HEK293T (cell line): ENCODE data around the gene CIDEB.
A peak's percentile ranks its signal among the peaks of the same experiment; 100 is the strongest.

ENCODE experiments used
- CTCF ChIA-PET: fragments of 350-600 bp; formaldehyde crosslinking; extraction: SDS; loops from one replicate; lab custom pipeline; 2021; ENCODE audit warnings: antibody characterized with exemption, inconsistent platforms; lab: Yijun Ruan, JAX
- POLR2A ChIA-PET: fragments of 350-600 bp; formaldehyde crosslinking; extraction: SDS; loops from one replicate; lab custom pipeline; 2020; ENCODE audit warnings: antibody characterized with exemption, inconsistent platforms; lab: Yijun Ruan, JAX
- DNase-seq: peaks from one replicate; pipeline ENCODE4 v3.0.0; 2012; ENCODE audit warnings: mixed read lengths; ENCODE audit errors: extremely low spot score
- ARNT ChIP-seq: fragments of 450-650 bp; IDR thresholded peaks from 2 replicates; pipeline ENCODE4 v1.6.1; 2017; ENCODE audit warnings: mild to moderate bottlenecking
- BHLHE40 ChIP-seq: fragments of 450-650 bp; IDR thresholded peaks from 2 replicates; pipeline ENCODE4 v1.6.1; 2016; ENCODE audit warnings: mild to moderate bottlenecking, moderate library complexity, borderline replicate concordance
- CTBP1 ChIP-seq: fragments of 450-650 bp; IDR thresholded peaks from 2 replicates; pipeline ENCODE4 v1.6.1; 2016; ENCODE audit warnings: borderline replicate concordance
- ELF4 ChIP-seq: fragments of 450-650 bp; IDR thresholded peaks from 2 replicates; pipeline ENCODE4 v1.6.1; 2017; ENCODE audit warnings: antibody characterized with exemption
- FOXA1 ChIP-seq: fragments of 450-650 bp; IDR thresholded peaks from 2 replicates; pipeline ENCODE4 v1.6.1; 2016; ENCODE audit warnings: mild to moderate bottlenecking
- FOXK2 ChIP-seq: fragments of 450-650 bp; IDR thresholded peaks from 2 replicates; pipeline ENCODE4 v1.6.1; 2016; ENCODE audit warnings: mild to moderate bottlenecking
- FOXM1 ChIP-seq: fragments of 450-650 bp; IDR thresholded peaks from 2 replicates; pipeline ENCODE4 v1.6.1; 2017; ENCODE audit warnings: mild to moderate bottlenecking, borderline replicate concordance
- HDGF ChIP-seq: fragments of 450-650 bp; IDR thresholded peaks from 2 replicates; pipeline ENCODE4 v1.6.1; 2017; ENCODE audit warnings: antibody characterized with exemption, borderline replicate concordance
- L3MBTL2 ChIP-seq: fragments of 450-650 bp; conservative IDR thresholded peaks from 2 replicates; pipeline ENCODE4 v1.6.1; 2016; ENCODE audit warnings: mild to moderate bottlenecking
- LEF1 ChIP-seq: fragments of 450-650 bp; IDR thresholded peaks from 2 replicates; pipeline ENCODE4 v1.6.1; 2017; ENCODE audit warnings: mild to moderate bottlenecking, borderline replicate concordance
- NFRKB ChIP-seq: fragments of 450-650 bp; IDR thresholded peaks from 2 replicates; pipeline ENCODE4 v1.6.1; 2016; ENCODE audit warnings: mild to moderate bottlenecking, moderate library complexity
- SP1 ChIP-seq: fragments of 450-650 bp; IDR thresholded peaks from 2 replicates; pipeline ENCODE4 v1.6.1; 2017
- SUZ12 ChIP-seq: fragments of 450-650 bp; IDR thresholded peaks from 2 replicates; pipeline ENCODE4 v1.6.1; 2016; ENCODE audit warnings: mild to moderate bottlenecking
- TARDBP ChIP-seq: fragments of 450-650 bp; IDR thresholded peaks from 2 replicates; pipeline ENCODE4 v1.6.1; 2016
- ZNF384 ChIP-seq: fragments of 450-650 bp; IDR thresholded peaks from 2 replicates; pipeline ENCODE4 v1.6.1; 2016
- TF ChIP-seq, protein P1 (sequence below): fragments of 450-650 bp; IDR thresholded peaks from 2 replicates; pipeline ENCODE4 v1.6.1; 2016

Gene CIDEB

GRCh38 chr14:24300326-24300980, 7.3 kb downstream of the CIDEB start:
- DNase-seq: no peak
- CTCF ChIA-PET: interaction anchor here (0.7 to 5.6 kb wide), 4 partner anchors 7 to 80 kb away, joined by 3 to 69 read pairs (median 7); partner anchors contain the start of genes CIDEB and TINF2
- POLR2A ChIA-PET: interaction anchor here (1.3 to 8.8 kb wide), 6 partner anchors 8 to 136 kb away, joined by 5 to 139 read pairs (median 14); partner anchors contain the start of genes CIDEB, KHNYN, LTB4R2 and RABGGTA
- TF ChIP-seq ARNT (no peak), FOXK2 (no peak), ELF4 (no peak), ZNF384 (no peak), L3MBTL2 (no peak)

GRCh38 chr14:24299255-24300191, 8.3 kb downstream of the CIDEB start, which contains the start of the genes DHRS1 and NOP9:
TSS of gene DHRS1 (minus strand) at chr14:24299780. CDS start at chr14:24299106, 674 bp downstream.
TSS of gene NOP9 (plus strand) at chr14:24299850. CDS start at chr14:24299955, 105 bp downstream.
- CTCF ChIA-PET: interaction anchor here (0.8 to 5.6 kb wide), 8 partner anchors 8 to 132 kb away, joined by 3 to 69 read pairs (median 4); partner anchors contain the start of genes CHMP4A, CIDEB, MDP1 and TINF2
- POLR2A ChIA-PET: interaction anchor here (0.6 to 8.8 kb wide), 13 partner anchors 9 to 185 kb away, joined by 3 to 139 read pairs (median 3); partner anchors contain the start of genes CIDEB, DCAF11, KHNYN and LTB4R2
- TF ChIP-seq L3MBTL2 (peak; percentile 79), ZNF384 (no peak)
- peak; percentile 95 for DNase-seq

DNA sequence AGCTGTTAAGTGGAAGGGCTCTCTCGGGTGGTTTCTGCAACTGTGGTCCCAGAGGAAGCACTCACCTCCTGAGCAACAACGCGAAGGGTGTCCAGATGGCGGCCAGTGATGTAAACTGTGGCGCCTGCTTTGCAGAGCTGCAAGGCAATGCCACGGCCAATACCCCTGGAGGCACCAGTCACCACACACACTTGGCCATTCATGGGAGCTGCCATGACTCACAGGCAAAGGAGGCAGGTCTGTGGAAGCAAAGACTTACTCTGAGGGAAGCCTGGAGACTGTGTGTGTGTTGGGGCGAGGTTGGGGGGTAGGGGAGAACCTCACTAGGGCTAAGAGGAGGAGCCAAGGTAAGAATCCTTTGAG, 8.9 kb downstream of the CIDEB start:
- CTCF ChIA-PET: interaction anchor here (0.8 to 5.6 kb wide), 7 partner anchors 9 to 133 kb away, joined by 3 to 69 read pairs (median 4); partner anchors contain the start of genes CHMP4A, CIDEB, MDP1 and TINF2
- no peak for DNase-seq
- TF ChIP-seq SUZ12 (no peak), ELF4 (no peak), LEF1 (no peak), FOXK2 (no peak)
- POLR2A ChIA-PET: interaction anchor here (0.6 to 8.8 kb wide), 11 partner anchors 8 to 184 kb away, joined by 3 to 139 read pairs (median 3); partner anchors contain the start of genes CIDEB, DCAF11, KHNYN and LTB4R2

- DNase-seq: peak; percentile 47
- TF ChIP-seq NFRKB: no peak
- TF ChIP-seq ELF4: 0 out of 2 replicates have a peak, but pooled peaks have one; percentile 16
- ChIA-PET POLR2A (interaction anchor here (1.0 to 8.8 kb wide), 9 partner anchors 16 to 139 kb away, joined by 3 to 139 read pairs (median 4); partner anchors contain the start of genes CHMP4A, GMPR2, RABGGTA and TINF2), CTCF (interaction anchor here (0.6 to 5.6 kb wide), 17 partner anchors 10 to 1409 kb away, joined by 3 to 69 read pairs (median 4); partner anchors contain the start of genes CIDEB, MDP1, RABGGTA and TINF2)
These were observed 10.4 kb downstream of the CIDEB start for GRCh38 chr14:24297190-24297964.

DNA sequence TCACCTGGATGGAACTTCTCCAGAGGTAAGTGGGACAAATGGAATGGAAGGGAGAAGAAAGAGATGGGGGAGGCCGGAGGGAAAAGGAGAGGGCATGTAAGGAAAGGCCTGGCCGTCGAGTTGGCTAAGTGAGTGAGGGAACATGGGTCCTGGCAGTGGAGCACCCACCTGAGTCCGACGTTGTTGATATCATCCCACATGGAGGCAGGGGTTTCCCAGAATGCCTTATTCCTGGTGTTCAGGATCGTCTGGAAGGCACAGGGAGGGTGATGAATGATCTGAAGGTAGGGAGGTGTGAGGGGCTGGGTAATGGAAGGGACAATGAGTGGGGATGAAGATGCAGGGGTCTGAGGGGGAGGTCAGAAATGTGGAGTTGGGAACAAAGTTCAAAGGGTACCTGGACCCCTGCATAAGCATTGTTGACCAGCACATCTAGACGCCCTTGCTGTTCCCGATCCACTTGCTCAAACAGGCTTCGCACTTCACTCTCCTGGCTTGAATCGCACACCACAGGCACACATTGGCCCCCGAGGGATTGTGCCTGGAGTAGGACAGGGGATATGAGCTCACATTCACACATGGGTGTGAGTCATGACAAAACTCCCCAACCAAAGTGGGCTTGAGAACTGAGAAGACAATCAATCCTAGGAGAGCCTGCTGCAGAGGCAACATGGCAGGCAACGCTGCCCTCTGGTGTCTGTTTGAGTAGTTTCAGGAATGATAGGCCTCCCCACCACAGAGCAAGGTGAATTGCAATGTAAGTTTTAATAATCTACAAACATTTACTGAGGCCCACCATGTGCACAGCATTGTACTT, 11.2 kb downstream of the CIDEB start:
- TF ChIP-seq CTBP1 (no peak), TARDBP (no peak), ARNT (no peak), SUZ12 (no peak), HDGF (no peak), SP1 (no peak), FOXK2 (no peak), L3MBTL2 (no peak), NFRKB (no peak), FOXA1 (no peak), ELF4 (no peak), FOXM1 (no peak), ZNF384 (no peak), BHLHE40 (no peak), LEF1 (no peak)
- TF ChIP-seq, protein P1, sequence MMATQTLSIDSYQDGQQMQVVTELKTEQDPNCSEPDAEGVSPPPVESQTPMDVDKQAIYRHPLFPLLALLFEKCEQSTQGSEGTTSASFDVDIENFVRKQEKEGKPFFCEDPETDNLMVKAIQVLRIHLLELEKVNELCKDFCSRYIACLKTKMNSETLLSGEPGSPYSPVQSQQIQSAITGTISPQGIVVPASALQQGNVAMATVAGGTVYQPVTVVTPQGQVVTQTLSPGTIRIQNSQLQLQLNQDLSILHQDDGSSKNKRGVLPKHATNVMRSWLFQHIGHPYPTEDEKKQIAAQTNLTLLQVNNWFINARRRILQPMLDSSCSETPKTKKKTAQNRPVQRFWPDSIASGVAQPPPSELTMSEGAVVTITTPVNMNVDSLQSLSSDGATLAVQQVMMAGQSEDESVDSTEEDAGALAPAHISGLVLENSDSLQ: no peak
- ChIA-PET POLR2A (interaction anchor here (1.1 to 8.8 kb wide), 7 partner anchors 25 to 140 kb away, joined by 3 to 139 read pairs (median 5); partner anchors contain the start of genes CHMP4A, GMPR2, RABGGTA and TINF2), CTCF (interaction anchor here (0.6 to 5.6 kb wide), 15 partner anchors 9 to 1408 kb away, joined by 3 to 69 read pairs (median 4); partner anchors contain the start of genes CIDEB, MDP1, TINF2 and TM9SF1)
- DNase-seq: peak; percentile 75

DNA sequence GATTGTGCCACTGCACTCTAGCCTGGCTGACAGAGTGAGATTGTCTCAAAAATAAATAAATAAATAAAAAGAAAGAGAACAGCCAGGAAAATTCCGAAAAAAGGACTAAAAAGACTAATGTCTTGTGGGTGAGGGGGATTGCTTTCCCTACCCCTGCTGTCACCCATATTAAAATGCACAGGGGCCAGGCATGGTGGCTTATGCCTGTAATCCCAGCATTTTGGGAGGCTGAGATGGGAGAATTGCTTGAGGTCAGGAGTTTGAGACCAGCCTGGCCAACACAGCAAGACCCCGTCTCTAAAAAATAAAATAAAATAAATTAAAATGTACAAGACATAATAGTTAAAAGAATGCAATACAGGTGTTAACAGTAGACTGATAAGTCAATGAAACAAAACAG, 14.3 kb downstream of the CIDEB start:
- TF ChIP-seq CTBP1 (no peak), SUZ12 (no peak), FOXK2 (no peak), ZNF384 (no peak), ARNT (no peak), SP1 (no peak), FOXA1 (no peak), TARDBP (no peak), FOXM1 (no peak), BHLHE40 (no peak), HDGF (no peak), LEF1 (no peak), NFRKB (no peak), L3MBTL2 (no peak), ELF4 (no peak)
- TF ChIP-seq, protein P1: no peak
- ChIA-PET POLR2A (interaction anchor here (1.0 to 2.9 kb wide), 2 partner anchors 51 to 147 kb away, joined by 5 to 22 read pairs; partner anchors contain the start of genes PSME2, RNF31 and TINF2), CTCF (interaction anchor here (1.2 to 1.9 kb wide), 3 partner anchors 14 to 51 kb away, joined by 5 to 8 read pairs (median 5); partner anchors contain the start of genes CIDEB and TINF2)
- DNase-seq: no peak
